Measurements from ENCODE around the gene LEF1. TPM values are rescaled to one million over a fixed set of nuclear protein-coding genes. Genes with fewer than 3 reads are reported as not detected.
A peak's percentile ranks its signal among the peaks of the same experiment; 100 is the strongest.

The LEF1 gene
- total and polyA plus RNA-seq, 2 donors (not counting 1 experiment from before 2014, with no cell fraction given), result 1.8 to 2.6 TPM

GRCh38 chr4:108047199-108047598 lies 121.5 kb downstream of the LEF1 start:
- H3K4me2 ChIP-seq (ENCODE audit: extremely low read depth, insufficient read depth, low read length), result no peak overlapping the region
- no peak overlapping the region for H3K4me3 ChIP-seq (replicated peaks in 1 of 4; ENCODE audit: control extremely low read depth in 1 of 4, insufficient read depth in 1 of 4, low read depth in 3 of 4, low read length in 4 of 4)
- H3K79me2 ChIP-seq (ENCODE audit: control insufficient read depth, insufficient read depth, low read length), result no peaks in the 10 kb centered on the region
- H3K4me1 ChIP-seq (ENCODE audit: control insufficient read depth, extremely low read depth, insufficient read depth, low read length), result no peaks in the 10 kb centered on the region
- no peaks in the 10 kb centered on the region for H3K27me3 ChIP-seq (ENCODE audit: control insufficient read depth, insufficient read depth, low read length)
- no peaks in the 10 kb centered on the region for H3K9me3 ChIP-seq (ENCODE audit: control insufficient read depth, insufficient read depth, low read depth, low read length)
- no peak overlapping the region for H3K9ac ChIP-seq (ENCODE audit: insufficient read depth, low read length)
- H3K27ac ChIP-seq (ENCODE audit: insufficient read depth, low read length), result no peak overlapping the region
- no peak overlapping the region for H2AFZ ChIP-seq (ENCODE audit: low read length)
- no peaks in the 10 kb centered on the region for H3K36me3 ChIP-seq (ENCODE audit: control insufficient read depth, insufficient read depth, low read length)
- H4K20me1 ChIP-seq (ENCODE audit: control insufficient read depth, extremely low read depth, insufficient read depth, low read length), result no peaks in the 10 kb centered on the region
- no peak for DNase-seq (ENCODE audit: low read depth in 2 of 2)
- TF ChIP-seq EZH2 (IDR thresholded peaks at IDR 0.05; ENCODE audit: low read length, missing control alignments), result no peak
- TF ChIP-seq CTCF (conservative IDR thresholded peaks at IDR 0.05 in 1 of 2, IDR thresholded peaks at IDR 0.05 in 1 of 2; ENCODE audit: low read depth in 1 of 2, low read length in 2 of 2), result no peak

- H3K4me2 ChIP-seq (ENCODE audit: extremely low read depth, insufficient read depth, low read length), result no peak overlapping the region
- no peaks in the 10 kb centered on the region for H3K4me1 ChIP-seq (ENCODE audit: control insufficient read depth, extremely low read depth, insufficient read depth, low read length)
- H3K9me3 ChIP-seq (ENCODE audit: control insufficient read depth, insufficient read depth, low read depth, low read length), result no peaks in the 10 kb centered on the region
- H2AFZ ChIP-seq (ENCODE audit: low read length), result no peak overlapping the region
- no peaks in the 10 kb centered on the region for H3K36me3 ChIP-seq (ENCODE audit: control insufficient read depth, insufficient read depth, low read length)
- H4K20me1 ChIP-seq (ENCODE audit: control insufficient read depth, extremely low read depth, insufficient read depth, low read length), result no peaks in the 10 kb centered on the region
- DNase-seq (ENCODE audit: low read depth in 2 of 2), result peak; percentile 39 to 49
- no peak overlapping the region for H3K4me3 ChIP-seq (replicated peaks in 1 of 4; ENCODE audit: control extremely low read depth in 1 of 4, insufficient read depth in 1 of 4, low read depth in 3 of 4, low read length in 4 of 4)
- H3K9ac ChIP-seq (ENCODE audit: insufficient read depth, low read length), result no peak overlapping the region
- H3K27me3 ChIP-seq (ENCODE audit: control insufficient read depth, insufficient read depth, low read length), result no peaks in the 10 kb centered on the region
- no peak overlapping the region for H3K27ac ChIP-seq (ENCODE audit: insufficient read depth, low read length)
- no peak for TF ChIP-seq CTCF (conservative IDR thresholded peaks at IDR 0.05 in 1 of 2, IDR thresholded peaks at IDR 0.05 in 1 of 2; ENCODE audit: low read depth in 1 of 2, low read length in 2 of 2)
- TF ChIP-seq EZH2 (IDR thresholded peaks at IDR 0.05; ENCODE audit: low read length, missing control alignments), result no peak
- no peaks in the 10 kb centered on the region for H3K79me2 ChIP-seq (ENCODE audit: control insufficient read depth, insufficient read depth, low read length)
These were observed 123.1 kb downstream of the LEF1 start for GRCh38 chr4:108045687-108046024.

- Histone ChIP-seq H3K4me1 (ENCODE audit: control insufficient read depth, extremely low read depth, insufficient read depth, low read length) (no peaks in the 10 kb centered on the region), H3K27me3 (ENCODE audit: control insufficient read depth, insufficient read depth, low read length) (no peaks in the 10 kb centered on the region), H3K36me3 (ENCODE audit: control insufficient read depth, insufficient read depth, low read length) (no peaks in the 10 kb centered on the region), H3K4me3 (replicated peaks in 1 of 4; ENCODE audit: control extremely low read depth in 1 of 4, insufficient read depth in 1 of 4, low read depth in 3 of 4, low read length in 4 of 4) (no peak overlapping the region), H4K20me1 (ENCODE audit: control insufficient read depth, extremely low read depth, insufficient read depth, low read length) (no peaks in the 10 kb centered on the region), H3K9ac (ENCODE audit: insufficient read depth, low read length) (no peak overlapping the region), H2AFZ (ENCODE audit: low read length) (no peak overlapping the region), H3K79me2 (ENCODE audit: control insufficient read depth, insufficient read depth, low read length) (no peaks in the 10 kb centered on the region), H3K4me2 (ENCODE audit: extremely low read depth, insufficient read depth, low read length) (no peak overlapping the region), H3K27ac (ENCODE audit: insufficient read depth, low read length) (no peak overlapping the region), H3K9me3 (ENCODE audit: control insufficient read depth, insufficient read depth, low read depth, low read length) (no peaks in the 10 kb centered on the region)
- TF ChIP-seq CTCF (conservative IDR thresholded peaks at IDR 0.05 in 1 of 2, IDR thresholded peaks at IDR 0.05 in 1 of 2; ENCODE audit: low read depth in 1 of 2, low read length in 2 of 2) (no peak), EZH2 (IDR thresholded peaks at IDR 0.05; ENCODE audit: low read length, missing control alignments) (no peak)
- DNase-seq (ENCODE audit: low read depth in 2 of 2), result peak in 1 of 2 donors; percentile 38
These were observed 123.6 kb downstream of the LEF1 start for GRCh38 chr4:108044951-108045686.
